SH-SY5Y (cell line): ENCODE measurements around the gene AKAP6.

ENCODE experiments used
- GATA2 ChIP-seq: IDR thresholded peaks from 2 replicates; pipeline ENCODE4 v1.6.1; 2011; ENCODE audit warnings: mild to moderate bottlenecking, low read depth, low read length
- GATA3 ChIP-seq: IDR thresholded peaks from 2 replicates; pipeline ENCODE4 v1.6.1; 2011; ENCODE audit warnings: low read depth, mild to moderate bottlenecking, low read length, moderate library complexity

DNA sequence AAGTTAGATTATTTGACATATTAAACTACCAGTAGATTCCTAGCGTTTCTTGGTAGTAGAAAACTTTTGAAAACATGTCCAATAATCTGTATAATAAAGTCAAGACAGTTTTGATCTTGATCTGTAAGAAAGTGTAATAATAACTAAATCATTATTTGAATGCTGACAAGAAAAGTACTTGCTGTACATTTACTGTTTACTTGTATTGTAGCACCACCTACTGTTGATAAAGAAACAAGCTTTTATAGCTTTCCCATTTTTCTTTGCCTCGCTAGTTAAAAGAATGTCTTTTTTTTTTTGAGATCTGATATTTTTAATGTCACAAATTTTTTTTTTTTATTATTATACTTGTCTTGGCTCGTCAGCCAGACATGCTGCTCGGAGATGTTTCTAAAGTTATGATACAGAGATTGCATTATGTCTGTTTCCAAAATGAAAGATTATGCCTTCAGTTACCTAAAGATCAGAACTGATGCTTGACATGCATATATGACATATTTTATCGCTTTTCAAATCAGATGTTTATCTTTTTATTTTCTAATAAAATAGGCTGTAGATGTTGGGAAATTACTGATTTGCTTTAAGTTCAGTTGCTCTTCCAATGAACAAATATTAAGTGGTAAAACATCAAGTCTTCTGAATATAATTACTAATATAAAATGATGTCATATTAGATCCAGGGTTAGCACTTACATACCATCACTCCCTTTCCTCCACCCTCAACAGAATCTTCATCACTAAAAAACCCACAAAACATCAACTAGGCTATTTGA, 140.5 kb downstream of the AKAP6 start:
- no peak for TF ChIP-seq GATA2
- no peak for TF ChIP-seq GATA3
